ENCODE data around the gene ADCY9. TPM values are rescaled to one million over a fixed set of nuclear protein-coding genes. Genes with fewer than 3 reads are reported as not detected.

Gene ADCY9
- total RNA-seq, 1 experiment from 2014 or later, result 8.3 TPM

DNA sequence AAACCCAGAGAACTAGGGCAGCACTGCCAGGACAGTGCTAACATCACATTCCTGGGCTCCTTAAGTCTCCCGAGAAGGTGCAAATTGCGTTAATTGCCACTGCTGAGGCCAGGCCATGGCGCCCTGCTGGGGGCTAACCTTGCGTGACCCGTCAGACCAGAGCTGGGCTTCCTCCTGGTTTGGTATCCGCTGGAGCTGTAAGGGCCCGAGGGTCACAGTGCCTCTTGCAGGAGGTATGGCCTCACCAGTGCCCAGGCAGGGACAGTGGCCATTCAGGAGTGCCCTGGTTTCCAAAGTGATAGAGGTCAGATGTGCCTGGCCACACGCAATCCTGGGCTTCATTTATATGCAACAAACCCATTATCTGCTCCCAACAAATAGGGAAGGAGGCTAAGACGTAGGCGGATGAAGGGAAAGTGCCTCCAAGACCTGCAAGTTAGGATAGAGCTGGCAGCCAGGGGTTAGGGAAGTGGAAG, 17.7 kb upstream of the ADCY9 start:
- in situ Hi-C loops (cut with HindIII; ENCODE audit: low pct_unique_long_range_greater_than_20kb, low sequenced_read_pairs), result no loop called here
- DNase-seq (ENCODE audit: low read depth, low spot score), result no peak

DNA sequence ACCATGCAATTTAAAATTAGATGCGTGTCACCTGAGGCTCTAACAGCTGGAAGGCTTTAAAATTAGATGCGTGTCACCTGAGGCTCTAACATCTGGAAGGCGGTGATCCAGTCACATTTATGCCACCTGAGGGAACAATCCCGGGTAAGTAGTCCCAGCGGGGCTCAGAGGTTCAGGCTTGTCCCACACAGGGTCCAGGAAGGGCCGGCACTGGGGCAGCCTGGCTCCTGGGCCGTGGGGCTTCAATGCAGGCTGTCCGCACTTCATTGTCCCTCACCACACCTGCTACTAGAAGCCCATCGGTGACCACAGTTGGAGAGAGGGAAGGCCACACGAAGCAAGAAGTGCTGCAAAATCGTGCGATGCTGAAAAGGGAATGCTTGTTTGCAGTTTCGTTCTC, 15.4 kb upstream of the ADCY9 start:
- in situ Hi-C loops (cut with HindIII; ENCODE audit: low pct_unique_long_range_greater_than_20kb, low sequenced_read_pairs), result no loop called here
- DNase-seq (ENCODE audit: low read depth, low spot score), result no peak

DNA sequence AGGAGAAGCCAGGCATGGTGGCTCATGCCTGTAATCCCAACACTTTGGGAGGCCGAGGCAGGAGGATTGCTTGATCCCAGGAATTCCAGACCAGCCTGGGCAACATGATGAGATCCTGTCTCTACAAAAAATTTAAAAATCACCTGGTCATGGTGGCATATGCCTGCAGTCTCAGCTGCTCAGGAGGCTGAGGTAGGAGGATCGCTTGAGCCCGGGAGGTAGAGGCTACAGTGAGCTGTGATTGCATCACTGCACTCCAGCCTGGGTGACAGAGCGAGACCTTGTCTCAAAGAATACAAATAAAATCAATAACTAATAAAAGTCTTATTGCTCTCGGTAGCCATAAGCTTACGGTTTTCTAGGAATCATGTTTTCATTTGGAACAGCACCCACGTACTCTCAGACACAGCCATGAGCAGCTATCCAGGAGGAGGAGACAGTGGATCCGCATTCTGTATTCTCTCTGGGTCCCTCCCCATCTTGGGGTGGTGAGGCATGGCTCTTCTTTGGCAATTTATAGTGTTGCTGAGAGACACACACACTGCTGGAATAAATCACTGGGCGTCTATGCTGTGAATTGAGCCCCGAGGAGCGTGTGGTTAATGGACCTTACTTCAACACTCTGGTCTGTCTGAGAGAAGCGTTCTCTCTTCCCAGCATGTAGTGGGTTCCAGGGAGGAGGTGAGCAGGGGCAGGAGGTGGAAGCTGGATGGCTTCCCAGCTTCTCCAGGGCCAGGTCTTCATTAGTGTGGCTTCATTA, 8.5 kb upstream of the ADCY9 start:
- in situ Hi-C loops (cut with HindIII; ENCODE audit: low pct_unique_long_range_greater_than_20kb, low sequenced_read_pairs), result no loop called here
- no peak for DNase-seq (ENCODE audit: low read depth, low spot score)

DNA sequence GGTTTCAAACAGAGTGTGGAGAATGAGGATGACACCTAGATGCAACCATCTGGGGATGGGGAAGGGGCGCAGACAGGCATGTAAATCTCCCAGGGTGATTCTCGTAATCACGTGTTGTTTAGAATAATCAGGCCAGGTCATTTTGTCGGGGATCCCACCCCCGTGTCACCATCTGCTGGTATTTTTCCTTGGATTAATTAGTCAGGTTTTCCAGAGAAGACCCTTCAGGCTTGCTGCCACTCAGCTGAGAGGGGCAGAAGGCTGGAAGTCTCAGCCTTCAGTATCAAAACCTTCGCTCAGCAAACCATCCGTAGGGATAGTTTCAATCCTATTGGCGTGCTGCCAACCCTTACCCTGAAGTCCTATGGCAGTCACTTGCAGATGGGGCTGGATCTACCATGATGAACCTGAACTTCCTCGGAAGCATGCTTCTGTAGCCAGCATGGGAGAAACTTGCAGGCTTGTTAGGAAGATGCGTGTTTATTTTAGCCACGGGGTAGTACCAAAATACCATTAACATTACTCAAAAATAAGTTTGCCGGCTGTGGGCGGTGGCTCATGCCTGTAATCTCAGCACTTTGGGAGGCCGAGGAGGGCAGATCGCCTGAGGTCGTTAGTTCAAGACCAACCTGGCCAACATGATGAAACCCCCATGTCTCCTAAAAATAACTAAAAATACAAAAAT, 7.5 kb upstream of the ADCY9 start:
- no peak for DNase-seq (ENCODE audit: low read depth, low spot score)

DNA sequence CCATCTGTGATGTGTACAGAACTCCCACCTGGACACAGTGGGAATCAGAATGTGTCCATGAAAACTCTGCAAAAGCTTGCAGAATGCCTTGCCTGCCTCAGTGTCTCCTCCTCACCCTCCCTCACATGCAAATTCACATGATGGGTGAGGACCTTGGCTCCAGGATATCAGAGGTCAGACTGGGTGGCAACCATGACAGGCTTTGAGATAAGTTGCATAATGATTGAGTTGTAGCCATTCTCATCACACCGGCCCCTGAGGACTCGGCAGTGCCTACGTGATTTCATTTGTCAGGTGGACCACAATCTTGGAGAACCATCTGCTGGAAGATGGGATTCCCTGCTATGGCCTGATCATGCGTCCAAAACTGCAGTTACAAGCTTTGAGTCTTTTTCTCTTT, 3.9 kb upstream of the ADCY9 start:
- no peak for DNase-seq (ENCODE audit: low read depth, low spot score)
- in situ Hi-C loops (cut with HindIII; ENCODE audit: low pct_unique_long_range_greater_than_20kb, low sequenced_read_pairs), result no loop called here

More for the DNA sequence above, 7.5 kb upstream of the ADCY9 start:
- in situ Hi-C loops (cut with HindIII; ENCODE audit: low pct_unique_long_range_greater_than_20kb, low sequenced_read_pairs), result no loop called here

DNA sequence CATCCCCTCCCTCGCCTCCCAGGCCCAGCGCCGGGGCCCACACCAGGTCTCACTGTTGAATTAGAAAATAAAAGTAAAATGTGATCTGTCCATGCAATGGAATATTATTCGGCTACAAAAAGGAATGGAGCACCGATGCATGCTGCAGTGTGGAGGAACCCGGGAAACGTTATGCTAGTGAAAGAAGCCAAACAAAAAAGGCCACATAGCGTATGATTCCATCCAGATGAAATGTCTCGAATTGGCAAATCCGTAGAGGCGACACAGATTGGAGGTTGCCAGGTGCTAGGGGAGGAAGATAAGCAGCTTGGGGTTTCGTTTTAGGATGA, 972 bp upstream of the ADCY9 start:
- in situ Hi-C loops (cut with HindIII; ENCODE audit: low pct_unique_long_range_greater_than_20kb, low sequenced_read_pairs), result no loop called here
- no peak for DNase-seq (ENCODE audit: low read depth, low spot score)

DNA sequence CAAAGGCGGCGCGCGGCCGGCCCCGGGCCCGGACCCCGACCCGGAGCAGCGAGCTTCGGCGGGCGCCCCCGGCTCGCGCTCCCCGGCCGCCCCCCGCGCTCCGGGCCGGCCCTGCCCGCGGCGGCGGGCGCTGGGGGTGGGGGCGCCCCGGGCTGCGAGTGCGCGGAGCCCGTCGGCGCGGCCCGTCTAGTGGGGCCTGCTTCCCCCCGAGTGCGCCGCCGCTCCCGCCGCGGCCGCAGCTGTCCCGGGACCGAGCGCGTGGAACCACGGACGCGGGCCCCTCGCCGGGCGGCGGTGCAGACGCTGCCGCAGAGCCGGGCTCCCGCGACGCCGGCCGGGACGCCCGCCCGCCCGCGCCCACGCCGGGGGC, 308 bp downstream of the ADCY9 start:
- no peak for DNase-seq (ENCODE audit: low read depth, low spot score)
- in situ Hi-C loops (cut with HindIII; ENCODE audit: low pct_unique_long_range_greater_than_20kb, low sequenced_read_pairs), result no loop called here

DNA sequence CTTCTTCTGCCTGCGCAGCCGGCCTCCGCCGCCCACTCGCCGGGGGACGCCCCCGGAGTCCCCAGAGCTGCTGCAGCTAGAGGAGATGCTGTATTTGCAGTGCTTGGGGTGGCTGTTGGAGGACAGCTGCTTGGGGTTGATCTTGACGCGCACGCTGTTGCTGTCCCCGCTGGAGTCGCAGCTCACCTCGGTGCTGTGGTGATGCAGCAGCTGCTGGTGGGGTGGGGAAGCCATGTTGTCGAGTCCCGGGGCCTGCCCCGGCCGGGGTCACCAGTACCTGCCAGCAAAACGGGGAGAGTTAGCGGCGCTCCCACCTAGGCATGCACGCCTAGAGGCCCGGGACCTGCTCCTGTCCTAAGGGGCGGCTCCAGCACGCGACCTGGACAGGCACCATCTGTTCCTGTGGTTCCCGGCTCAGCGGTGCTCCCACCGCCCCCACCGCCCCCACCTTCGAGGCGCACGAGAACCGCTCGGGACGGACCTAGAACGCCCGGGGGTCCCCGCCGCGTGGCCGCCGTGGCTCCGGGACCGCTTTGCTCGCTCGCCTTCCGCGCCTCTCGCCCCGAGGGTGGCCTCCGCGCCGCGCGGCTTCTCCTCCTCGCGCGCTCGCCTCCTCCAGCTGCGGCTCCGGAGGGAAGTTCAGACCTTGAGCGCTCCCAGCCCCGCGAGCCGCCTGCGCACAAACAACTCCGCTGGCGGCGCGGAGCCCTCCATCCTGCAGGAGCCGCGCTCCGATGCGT, 863 bp downstream of the ADCY9 start:
- DNase-seq (ENCODE audit: low read depth, low spot score), result peak; percentile 30
- in situ Hi-C loops (cut with HindIII; ENCODE audit: low pct_unique_long_range_greater_than_20kb, low sequenced_read_pairs), result no loop called here

DNA sequence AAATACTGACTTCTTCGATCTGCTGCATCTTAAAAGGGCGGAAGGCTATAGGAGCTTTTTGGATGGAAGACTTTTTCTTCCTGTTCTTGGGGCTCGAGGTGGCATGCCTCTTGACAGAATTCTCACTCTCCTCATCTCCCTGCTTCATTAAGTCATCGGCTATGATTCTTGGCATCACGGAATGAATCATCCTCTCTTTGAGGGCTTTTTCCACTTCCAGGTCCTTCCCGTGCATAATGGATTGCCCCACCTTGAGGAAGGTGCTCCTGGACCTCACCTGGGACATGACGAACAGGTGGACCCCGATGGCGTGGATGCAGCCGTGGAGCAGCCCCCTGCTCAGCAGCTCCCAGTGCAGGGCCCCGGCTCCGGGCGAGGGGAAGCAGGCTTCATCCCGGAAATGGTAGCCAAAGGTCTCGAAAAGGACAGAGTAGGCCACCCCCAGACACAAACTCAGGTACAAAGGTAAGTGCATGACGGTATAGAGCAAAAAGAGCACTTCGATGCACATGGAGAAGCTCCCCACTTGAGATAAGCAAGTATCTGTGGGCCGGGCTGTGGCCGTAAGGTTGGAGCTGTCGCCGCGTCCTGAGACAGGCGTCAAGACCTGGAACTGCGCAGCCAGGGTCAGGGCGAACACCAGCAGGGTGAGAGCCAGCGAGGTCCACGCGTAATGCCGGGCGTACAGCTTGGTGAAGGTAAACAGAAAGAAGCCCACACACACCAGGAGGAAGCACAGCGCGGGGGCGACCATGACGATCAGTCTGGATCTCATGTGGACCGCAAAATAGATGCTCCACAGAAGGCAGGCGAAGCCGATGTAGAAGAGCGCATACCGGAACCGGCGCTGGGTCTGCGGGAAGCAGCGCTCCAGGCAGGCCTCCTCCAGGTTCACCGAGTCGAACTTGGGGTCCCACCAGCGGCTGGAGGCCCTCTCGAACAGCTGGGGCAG, 1.7 kb downstream of the ADCY9 start:
- no peak for DNase-seq (ENCODE audit: low read depth, low spot score)
- in situ Hi-C loops (cut with HindIII; ENCODE audit: low pct_unique_long_range_greater_than_20kb, low sequenced_read_pairs), result no loop called here

DNA sequence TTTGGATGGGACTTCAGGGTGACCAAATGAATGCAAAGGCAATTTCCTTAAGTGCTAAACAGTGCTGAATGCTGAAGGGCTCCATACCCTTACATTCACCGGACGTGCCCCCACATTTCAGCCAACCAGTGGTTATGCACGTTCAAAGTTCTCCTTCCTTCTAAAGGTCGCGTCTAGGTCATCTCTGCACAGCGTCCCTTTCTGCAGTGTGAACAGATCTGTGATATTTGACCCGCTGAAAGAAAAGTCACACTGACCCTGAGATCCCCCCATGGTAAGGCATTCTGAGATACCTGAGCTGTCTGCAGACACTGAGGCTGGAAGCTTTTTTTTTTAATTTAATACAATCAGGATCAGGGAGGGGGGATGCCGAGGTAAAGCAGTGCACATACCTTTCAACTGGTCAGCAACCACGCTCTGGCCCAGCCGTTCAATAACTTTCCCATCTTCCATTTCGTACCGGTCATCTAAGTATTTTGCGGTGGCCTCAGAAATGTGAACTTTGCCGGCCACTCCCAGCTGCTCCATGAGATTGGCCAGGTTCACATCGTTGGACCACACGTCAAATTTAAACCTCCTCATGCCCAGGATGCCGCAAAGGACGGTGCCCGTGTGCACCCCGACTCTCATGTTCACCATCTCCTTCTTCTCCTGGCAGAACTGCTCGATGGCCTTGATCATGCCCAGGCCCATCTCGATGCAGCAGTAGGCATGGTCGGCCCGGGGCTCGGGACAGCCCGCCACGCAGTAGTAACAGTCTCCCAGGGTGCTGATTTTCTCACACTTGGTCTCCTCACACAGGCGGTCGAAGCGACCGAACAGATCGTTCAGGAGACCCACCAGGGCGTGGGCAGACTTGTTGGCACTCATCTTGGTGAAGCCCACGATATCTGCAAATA, 2.6 kb downstream of the ADCY9 start:
- DNase-seq (ENCODE audit: low read depth, low spot score), result no peak
- in situ Hi-C loops (cut with HindIII; ENCODE audit: low pct_unique_long_range_greater_than_20kb, low sequenced_read_pairs), result no loop called here

DNA sequence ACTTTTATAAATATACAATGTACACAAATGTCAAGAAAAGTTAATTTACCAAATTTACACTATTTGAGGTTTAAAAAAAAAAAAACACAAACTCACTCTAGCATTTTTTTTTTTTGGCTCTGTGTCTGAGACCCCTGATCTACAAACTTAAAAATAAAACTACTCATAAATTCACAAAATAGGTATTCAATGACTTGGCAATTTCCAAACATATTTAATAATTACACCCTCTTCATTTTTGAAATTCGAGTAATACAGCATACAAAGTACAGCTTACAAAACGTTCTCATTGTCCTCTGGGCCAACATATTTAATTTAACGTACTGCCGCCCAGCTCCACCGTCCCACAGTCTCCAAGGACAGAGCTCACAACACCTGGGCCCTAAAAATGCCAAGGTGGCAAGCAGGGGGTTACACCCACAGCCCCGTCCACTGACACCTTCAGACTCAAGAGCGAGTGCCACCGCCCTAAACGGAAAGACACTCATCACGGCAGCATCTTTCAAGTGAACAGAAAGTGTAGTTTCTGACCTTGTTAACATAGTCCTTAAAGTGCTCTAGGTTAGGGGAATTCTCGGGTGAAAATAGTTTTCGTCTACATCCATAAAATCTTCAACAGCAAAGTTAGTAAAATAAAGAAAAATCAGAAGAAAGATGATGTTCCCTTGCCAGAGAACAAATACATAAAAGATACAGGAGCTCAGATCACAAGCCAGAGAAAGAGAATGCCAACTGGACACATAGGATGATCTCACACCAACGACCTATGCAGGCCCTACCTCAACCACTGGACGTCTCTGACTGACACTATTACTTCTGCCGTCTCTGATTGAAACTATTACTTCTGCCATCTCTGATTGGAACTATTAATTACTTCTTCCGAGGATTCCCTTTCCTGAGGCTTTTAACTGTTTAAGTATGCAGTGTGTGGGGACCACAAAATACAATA, 4.2 kb downstream of the ADCY9 start:
- in situ Hi-C loops (cut with HindIII; ENCODE audit: low pct_unique_long_range_greater_than_20kb, low sequenced_read_pairs), result no loop called here

DNA sequence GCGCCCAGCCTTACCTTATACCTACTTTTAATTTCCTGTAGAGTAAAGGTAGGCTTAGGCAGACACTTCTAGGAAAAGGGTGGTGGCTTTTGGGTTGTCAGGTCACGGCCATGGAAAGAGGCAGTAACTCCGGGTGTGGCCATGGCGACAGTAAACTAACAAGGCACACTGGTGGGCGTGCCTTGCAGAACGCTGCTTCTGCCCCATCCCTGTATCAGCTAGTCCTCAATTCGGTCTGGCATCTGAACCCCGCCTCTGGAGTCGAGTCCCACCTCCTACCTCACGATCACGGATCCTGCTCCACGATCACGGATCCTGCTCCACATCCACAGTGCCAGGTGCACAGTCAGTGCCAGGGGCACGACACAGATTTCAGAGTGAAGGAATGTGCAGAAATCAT, 5.6 kb downstream of the ADCY9 start:
- in situ Hi-C loops (cut with HindIII; ENCODE audit: low pct_unique_long_range_greater_than_20kb, low sequenced_read_pairs), result no loop called here
- no peak for DNase-seq (ENCODE audit: low read depth, low spot score)

More for the DNA sequence above, 4.2 kb downstream of the ADCY9 start:
- no peak for DNase-seq (ENCODE audit: low read depth, low spot score)

DNA sequence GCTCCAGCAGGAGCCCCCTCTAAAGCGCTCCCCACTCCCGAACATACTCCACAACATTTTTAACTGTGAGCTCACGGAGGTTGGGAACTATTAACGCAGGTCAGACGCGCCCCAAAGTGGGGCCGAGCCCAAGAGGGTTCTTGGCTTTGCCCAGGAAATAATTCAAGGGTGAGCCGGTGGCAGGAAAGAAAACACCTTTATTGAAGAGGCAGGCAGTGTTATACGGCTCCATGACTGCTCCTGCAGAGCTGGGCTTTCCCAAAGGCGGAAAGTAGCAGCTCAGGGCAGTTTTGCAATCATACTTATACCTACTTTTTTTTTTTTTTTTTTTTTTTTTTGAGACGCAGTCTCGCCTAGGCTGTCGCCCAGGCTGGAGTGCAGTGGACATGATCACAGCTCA, 6.2 kb downstream of the ADCY9 start:
- no peak for DNase-seq (ENCODE audit: low read depth, low spot score)
- in situ Hi-C loops (cut with HindIII; ENCODE audit: low pct_unique_long_range_greater_than_20kb, low sequenced_read_pairs), result no loop called here

DNA sequence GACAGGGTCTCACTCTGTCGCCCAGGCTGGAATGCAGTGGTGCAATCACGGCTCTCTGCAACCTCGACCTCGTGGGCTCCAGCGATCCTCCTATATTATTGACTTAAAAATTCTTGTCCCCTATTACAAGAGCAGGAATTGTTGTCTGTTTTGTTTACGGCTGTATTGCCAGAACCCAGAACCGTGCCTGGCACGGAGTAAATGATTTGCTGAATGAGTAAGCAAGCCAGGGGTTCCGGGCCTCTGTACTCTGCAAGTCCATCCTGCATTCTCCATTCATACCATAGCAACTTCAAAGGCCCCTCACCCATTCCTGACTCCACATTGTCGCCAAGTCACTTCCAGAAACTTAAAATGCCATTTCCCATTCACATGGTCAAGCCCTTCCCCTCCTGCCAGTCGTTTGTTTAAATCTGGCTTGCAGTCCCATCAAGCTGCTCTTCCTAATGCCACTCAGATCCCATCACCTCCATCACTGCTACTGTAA, 6.9 kb downstream of the ADCY9 start:
- in situ Hi-C loops (cut with HindIII; ENCODE audit: low pct_unique_long_range_greater_than_20kb, low sequenced_read_pairs), result no loop called here
- no peak for DNase-seq (ENCODE audit: low read depth, low spot score)

DNA sequence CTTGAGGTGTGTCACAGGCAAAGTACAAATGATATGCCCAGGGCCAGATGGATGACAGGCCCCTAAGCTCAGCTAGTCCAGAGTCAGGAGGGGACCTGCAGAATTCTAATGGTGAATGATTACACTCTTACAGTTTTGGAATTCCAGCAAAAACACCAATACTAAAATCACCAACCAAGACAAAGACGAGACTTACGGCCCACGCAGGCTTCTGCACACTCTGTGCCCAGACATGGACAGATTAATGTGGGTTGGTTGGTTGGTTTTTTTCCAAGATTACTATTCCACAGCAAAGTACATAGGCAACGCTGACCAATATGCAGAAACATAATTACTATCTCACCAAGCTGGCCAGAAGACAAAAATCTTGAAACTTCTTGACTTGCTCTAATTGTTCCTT, 9.7 kb downstream of the ADCY9 start:
- DNase-seq (ENCODE audit: low read depth, low spot score), result no peak
- in situ Hi-C loops (cut with HindIII; ENCODE audit: low pct_unique_long_range_greater_than_20kb, low sequenced_read_pairs), result no loop called here

DNA sequence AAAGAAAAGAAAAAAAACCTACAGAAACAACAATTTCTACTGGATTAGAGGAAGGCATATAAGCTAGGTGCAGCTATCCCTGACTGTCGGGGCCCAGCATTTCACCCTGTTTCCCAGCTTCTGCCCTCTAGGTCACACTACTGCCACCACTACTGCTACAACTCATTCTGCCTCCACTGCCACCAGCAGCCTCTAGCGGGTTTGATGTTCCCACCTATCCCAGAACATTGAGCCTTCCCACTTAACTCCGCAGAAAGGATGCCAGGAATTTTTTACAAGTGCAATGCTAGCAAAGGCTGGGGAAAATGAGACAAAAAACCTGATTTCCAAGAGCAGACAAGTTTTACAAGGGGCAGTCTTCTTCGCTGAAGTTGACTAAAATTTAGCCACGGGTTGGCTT, 10.4 kb downstream of the ADCY9 start:
- in situ Hi-C loops (cut with HindIII; ENCODE audit: low pct_unique_long_range_greater_than_20kb, low sequenced_read_pairs), result no loop called here
- DNase-seq (ENCODE audit: low read depth, low spot score), result no peak

Data from SK-MEL-5 (cell line).